DMS153 (cell line): ENCODE measurements around the gene CHD9.

ENCODE experiments used
- DNase-seq: peaks from one replicate; lab custom pipeline; 2025; lab: John Stamatoyannopoulos, UW

Gene CHD9

DNA sequence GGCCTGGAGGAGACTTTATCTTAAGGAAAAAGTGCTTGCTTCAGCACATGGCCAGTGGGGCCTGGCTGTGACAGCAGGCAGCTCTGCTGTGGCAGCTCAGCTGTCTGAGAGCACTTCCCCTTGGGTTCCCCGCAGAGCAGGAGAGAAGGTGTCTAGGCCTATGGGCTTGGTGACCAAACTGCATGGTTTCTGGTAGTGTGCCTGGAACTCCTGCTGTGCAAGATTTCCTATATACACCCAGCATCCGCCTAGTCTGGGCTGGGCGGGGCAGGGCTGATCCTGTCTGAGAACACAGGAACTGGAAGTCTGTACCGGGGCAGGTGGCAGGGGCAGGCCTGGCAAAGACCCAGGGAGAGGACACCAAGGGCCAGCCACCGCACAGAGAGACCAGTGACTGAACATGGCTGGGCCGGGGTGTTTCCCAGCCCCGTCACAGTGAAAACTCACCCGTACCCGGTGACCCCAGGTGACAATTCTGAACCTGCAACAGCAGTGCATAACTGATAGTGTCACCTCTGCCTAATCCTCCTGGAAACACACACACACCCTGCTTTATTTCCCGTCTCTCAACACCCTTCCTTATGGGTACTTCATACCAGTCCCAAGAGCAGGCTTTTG, 39.3 kb downstream of the CHD9 start:
- DNase-seq = peak; percentile 55

DNA sequence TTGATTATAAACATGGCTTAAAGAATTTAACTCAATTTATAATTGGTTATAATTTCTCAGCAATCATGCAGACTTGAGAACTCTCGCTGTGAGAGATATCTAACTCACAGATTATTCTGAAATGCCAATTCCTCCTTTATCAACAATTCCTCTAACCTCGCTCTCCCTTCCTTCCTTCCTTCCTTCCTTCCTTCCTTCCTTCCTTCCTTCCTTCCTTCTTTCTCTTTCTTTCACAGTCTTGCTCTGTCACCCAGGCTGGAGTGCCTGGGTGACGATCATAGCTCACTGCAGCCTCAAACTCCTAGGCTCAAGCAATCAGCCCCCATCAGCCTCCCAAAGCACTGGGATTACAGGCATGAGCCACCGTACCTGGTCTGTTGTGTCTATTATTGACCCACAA, 42.4 kb downstream of the CHD9 start:
- DNase-seq = no peak

DNA sequence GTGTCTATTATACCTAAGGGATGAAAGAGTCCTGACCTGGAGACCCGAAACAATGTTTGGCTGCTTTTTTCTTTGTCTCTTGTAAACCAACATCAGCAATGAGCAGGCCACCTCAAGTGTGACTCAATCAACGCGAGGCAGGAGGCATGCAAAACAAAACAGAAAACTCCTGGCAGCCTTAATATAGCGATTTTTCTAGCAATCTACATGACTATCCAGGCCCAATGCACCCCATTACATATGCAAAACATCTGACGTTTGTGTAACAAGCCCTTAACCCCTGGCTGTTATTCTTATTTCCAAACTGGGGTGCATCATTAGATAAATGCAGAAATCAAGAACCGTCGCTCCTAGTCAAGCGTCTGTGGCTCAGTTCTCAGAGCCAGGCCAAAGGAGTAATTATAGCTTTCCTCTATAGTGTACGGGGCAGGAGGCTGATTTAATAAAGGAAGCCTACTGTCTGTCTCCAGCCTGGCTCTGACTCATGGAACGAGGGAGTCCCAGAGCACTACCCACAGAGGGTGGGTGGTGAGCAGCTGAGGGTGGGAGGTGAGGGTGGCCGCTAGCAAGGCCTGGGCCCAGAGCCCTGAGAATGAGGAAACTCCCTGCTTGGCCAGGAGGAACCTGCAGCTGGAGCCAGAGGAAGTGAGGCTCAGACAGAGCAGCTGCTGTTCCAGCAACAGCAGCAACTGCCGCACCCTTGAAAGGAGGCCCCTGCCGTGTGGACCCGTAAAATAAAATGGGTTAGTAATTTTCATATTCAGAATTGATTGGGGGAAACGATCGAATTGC, 43.9 kb downstream of the CHD9 start:
- DNase-seq = peak; percentile 22

DNA sequence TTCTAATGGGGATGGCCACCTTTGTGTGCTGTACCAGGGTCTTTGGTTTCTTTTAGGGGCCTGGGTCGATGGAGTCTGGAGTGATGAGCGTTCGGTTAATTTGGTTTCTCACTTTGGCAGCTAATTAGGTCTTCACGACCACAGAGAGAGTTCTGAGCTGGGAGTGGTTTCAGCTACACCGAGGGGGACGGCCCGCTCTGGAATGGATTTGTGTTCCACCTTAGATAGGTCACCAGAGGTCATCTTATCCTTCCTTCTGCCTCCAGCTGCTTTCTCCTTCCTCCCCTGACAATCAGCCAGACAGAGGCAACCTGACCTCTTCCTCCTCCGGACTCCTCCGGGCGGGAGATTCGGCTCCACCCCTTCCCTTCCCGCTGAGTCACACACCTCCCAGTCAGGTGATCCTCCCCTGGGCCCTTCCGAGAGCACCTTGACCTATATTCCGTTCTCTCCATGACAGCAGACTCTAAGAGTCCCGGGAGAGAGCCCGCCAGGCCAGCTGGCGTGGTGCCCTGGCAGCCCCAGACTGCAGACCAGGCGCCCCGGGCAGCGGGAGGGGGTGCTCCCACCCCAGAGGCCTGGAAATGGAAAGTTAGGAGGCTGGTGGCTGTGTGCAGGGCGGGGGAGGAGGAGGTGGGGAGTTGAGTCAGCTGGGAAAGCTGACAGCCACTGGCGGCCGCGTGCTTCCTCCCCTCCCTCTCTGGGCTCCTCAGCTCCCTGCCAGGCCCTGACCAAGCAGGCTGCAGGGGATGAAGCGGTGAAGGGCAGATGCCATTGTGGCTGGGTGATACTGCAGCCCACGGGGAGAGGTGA, 44.7 kb downstream of the CHD9 start:
- DNase-seq = peak; percentile 88

DNA sequence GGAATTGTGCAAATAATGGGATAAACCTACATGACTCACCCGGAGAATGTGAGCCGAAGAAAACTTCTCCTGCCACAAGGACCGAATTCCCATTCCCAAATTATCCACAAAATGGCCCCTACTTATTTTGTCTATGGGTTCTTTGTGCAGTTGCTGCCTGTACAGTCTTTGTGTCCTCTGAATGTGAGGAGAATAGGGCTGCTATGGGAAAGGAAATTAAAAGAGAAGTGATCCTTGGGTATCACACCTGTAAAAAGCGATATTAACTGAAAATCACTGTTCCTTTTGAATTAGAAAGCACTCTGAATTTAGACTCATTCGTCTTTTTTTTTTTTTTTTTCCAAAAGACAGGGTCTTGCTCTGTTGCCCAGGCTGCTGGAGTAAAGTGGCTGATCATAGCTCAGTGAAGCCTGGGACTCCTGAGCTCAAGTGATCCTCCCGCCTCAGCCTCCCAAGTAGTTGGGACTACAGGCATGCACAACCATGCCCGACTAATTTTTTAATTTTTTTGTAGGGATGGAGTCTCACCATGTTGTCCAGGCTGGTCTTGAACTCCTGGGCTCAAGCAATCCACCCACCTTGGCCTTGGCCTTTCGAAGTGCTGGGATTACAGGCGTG, 45.4 kb downstream of the CHD9 start:
- DNase-seq = no peak

DNA sequence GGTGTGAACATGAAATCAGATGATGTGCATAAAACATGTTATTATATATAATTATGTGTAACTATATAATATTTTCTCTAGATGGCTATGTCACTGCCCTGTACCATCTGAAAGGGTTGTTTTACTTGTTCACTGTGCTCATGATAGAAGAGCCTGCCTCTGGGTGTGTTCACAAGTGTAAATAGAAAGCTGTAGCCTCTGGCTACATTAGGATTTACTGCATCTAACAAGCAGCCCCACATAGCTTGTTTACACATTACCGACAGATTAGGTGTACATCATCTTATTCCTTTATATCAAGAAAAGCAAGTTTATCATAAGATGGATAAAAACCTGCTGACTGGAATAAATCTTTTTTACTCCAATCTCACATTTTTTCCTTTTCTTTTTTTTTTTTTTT, 46.1 kb downstream of the CHD9 start:
- no peak for DNase-seq

DNA sequence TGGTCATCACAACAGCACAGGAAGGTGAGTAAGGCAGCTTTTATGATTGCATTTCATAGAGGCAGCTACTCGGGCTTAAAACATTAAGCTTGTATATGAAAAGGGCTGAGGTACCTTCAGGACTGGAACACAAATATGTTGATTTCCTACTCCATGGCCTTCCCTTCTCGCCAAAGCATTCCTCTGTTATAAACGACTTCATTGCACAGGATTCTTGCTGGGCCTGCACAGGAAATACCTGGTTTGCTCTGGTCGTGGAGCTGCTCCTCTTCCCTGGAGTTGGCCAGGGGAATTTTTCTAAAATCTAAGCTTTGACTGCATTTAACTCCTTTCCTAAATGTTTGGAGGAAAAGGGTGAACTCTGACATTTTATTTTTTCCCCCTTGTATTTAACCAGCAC, 49.0 kb downstream of the CHD9 start:
- DNase-seq = no peak

DNA sequence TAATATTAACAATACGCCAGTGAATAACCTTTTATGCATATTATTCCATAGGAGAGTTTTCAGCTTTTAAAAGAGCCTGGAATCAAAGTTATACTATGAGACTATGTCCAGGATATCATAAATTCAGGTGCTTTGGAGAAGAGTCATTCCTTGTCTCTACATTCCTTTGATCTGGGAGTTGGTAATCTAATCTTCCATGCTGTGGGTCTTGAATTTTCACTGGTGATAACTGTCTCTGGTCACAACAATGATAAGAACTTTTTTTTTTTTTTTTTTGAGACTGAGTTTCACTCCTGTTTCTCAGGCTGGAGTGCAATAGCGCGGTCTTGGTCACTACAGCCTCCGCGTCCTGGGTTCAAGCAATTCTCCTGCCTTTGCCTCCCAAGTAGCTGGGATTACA, 50.8 kb downstream of the CHD9 start:
- DNase-seq = no peak

DNA sequence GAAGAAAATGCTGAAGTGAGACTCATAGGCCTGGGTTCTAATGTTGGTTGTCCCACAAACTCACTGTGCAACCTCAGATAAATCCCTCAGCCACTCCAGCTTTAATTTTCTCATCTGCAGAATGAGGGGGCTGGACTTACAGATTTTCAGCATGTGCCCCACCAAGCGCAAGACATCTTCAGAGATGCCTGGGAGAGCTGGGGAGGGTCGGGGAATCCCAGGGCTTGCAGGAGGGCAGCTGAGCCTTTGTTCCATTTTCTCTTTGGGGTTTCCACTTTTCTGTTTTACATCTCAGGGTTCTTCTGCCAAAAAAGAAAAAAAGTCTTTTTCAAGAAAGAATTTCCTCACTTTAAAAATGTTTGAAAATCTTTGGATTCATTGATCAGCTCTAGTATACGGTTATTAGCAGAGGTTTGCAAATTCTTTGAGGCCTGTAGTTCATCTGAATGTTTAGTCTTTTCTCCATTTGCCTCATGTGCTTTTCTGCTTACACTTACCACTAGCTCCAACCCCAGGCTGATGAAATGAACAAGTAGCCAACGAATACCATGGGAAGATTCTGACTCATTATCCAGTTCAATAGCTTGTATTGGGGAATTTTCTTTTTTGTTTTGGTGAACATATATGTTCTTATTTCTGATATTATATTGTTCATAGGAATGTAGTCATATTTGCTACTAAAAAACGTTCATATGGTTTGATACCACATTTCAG, 56.4 kb downstream of the CHD9 start:
- no peak for DNase-seq

DNA sequence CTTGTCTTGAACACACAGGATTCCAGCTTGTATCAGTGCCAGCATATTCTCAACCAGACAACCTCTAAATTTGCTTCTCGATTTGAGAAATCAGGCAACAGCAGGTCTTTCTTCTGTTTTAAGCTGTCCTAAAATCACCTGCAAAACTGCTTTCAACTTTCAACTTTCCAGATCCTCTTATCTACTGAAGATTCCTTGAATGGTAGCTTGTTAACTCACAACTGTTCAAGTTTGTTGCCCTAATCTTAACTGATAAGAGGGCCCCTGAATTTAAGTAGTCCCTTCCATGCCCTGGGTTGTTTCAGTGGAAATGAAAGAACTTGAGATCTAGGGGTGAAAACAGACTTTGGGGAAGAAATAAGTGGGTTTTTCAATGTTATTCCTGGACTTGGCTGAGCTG, 57.2 kb downstream of the CHD9 start:
- DNase-seq = no peak

DNA sequence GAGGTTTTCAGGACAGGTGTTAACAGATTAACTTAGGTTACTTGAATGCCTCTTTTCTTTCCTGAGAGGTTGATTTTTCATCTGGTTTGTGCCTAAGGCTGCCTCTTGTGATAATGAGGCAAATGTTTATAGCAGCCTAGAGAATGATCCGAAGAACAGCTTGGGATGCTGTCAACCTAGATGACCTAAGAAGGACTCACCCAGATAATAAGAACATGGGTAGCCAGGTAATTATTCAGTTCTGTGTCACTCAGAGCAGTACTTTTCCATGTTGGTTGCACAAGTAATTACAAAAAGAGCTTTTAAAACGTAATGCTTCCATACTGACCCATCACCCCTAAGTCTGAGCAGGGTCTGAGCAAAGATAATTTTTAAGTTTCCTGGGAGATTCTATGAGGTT, 60.3 kb downstream of the CHD9 start:
- DNase-seq = no peak

DNA sequence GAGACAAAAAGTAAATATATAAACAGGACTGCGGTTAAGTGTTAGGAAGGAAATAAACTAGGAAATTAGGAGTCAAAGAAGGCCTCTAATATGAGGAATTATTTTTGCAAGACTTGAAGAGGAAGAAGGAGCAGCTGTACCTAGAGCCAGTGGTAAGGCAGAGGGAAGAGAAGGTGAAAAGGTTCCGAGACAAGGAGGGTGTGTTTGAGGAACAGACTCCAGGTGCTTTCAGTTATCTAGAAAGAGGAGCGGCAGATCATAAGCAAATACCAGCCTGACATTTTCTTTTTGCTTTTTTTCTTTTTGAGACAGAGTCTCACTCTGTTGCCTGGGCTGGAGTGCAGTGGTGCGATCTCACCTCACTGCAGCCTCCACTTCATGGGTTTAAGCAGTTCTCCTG, 61.0 kb downstream of the CHD9 start:
- DNase-seq = no peak

DNA sequence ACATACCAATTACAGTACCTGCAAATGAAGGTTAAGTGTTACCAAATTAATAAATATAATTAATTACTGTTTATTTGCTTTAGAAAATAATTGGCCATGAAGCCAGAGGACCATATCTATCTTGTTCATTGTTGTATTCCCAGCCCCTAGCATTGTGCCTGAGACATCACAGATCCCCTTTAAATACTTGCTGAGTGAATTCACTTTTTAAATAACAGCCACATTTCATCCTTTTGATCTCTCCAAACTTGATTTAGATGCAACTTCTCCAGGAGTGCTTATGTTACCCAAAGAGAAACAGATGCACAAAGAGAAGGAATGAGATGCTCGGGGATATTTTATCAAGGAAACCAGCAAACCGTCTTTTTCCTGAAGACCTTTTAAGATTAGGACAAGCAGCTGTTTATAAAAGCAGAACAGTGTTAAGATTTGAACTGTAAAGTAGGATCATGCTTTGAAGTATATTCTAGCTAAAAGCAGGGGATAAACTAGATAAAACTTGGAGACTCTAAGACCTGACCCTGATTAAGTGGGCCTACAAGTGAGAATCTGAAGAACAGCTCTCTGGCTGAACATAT, 66.3 kb downstream of the CHD9 start:
- no peak for DNase-seq

DNA sequence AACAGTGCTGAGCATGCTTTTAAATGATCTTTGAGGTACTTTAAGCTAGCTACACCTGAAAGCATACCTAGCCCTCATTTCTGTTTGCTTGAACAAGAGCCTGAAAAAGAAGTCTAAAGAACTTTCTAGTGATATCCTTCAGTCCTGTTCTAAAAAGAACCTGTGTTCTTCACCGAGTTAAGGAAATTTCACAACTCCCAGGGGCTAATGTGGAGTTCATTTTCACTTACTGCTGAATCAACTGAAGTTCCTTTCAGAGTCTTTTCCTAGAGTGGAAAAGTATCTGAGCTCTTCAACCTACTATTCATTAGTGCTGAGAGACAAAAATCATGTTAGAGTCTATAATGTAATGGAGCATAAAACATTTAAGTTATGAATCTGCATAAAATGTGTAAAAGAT, 66.9 kb downstream of the CHD9 start:
- no peak for DNase-seq

DNA sequence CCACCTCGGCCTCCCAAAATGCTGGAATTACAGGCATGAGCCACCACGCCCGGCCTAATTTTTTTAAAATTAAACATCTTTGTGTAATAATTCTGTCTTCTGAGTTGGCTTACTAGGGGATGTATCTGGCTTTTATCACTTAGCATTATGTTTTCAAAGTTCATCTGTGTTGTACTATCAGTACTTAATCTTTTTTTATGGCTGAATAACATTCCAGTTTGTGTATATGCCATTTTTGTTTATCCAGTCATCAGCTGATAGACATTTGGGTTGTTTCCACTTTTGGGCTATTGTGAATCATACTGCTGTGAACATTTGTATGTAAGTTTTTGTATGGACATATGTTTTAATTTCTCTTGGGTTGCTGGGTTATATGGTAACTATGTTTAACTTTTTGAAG, 69.0 kb downstream of the CHD9 start:
- DNase-seq = no peak

DNA sequence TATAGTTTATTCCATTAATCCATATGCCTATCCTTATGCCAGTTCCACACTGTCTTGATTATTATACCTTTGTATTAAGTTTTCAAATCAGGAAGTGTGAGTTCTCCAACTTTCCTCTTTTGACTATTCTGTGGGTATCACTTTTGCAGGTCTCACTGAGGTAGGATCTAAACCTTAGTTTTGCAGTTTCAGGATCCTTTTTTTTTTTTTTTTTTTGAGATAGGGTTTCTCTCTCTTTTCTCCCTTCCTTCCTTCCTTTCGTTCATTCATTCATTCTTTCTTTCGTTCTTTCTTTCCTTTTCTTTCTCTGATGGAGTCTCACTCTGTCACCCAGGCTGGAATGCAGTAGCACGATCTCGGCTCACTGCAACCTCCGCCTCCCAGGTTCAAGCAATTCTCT, 71.6 kb downstream of the CHD9 start:
- DNase-seq = no peak

DNA sequence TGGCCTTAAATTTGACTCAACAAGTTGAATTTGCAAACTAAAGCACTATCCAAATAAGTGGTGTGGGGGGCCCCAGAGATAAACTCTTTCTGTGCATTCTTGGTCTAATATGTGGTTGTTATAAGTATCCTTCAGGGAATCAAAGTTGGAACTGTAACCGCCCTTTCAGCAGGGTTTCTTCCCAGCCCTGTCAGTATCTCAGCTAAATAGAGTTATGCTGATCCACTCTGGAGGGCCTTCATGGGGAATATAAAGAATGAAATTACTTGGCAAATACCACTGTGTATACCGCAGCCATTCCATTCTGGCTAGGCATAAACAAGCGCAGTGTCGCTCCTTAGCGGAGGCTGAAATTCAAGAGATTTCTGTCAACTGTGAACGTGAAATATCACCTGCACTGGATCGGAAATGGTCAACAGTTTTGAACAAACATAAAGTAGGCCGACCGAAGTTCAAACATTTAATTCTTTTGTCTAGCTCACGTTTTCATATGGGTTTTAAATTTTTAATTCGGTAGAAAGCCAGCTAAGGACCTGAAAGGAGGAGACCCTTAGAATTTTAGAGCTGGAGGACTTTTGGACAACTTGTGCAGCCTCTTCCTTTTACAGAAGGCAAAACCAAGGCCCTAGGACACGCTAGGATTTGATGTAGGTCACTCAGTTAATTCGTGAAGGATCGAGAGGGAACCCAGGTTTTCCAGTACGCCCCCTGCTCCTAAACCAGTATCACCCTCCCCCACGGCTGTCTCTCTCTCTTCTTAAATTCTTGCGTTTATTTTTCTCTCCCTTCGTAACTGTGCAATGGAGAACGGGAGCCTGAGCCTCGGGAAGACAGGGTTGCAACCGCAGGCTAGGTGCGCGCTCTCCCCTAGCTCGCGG, 74.7 kb downstream of the CHD9 start:
- DNase-seq = no peak

DNA sequence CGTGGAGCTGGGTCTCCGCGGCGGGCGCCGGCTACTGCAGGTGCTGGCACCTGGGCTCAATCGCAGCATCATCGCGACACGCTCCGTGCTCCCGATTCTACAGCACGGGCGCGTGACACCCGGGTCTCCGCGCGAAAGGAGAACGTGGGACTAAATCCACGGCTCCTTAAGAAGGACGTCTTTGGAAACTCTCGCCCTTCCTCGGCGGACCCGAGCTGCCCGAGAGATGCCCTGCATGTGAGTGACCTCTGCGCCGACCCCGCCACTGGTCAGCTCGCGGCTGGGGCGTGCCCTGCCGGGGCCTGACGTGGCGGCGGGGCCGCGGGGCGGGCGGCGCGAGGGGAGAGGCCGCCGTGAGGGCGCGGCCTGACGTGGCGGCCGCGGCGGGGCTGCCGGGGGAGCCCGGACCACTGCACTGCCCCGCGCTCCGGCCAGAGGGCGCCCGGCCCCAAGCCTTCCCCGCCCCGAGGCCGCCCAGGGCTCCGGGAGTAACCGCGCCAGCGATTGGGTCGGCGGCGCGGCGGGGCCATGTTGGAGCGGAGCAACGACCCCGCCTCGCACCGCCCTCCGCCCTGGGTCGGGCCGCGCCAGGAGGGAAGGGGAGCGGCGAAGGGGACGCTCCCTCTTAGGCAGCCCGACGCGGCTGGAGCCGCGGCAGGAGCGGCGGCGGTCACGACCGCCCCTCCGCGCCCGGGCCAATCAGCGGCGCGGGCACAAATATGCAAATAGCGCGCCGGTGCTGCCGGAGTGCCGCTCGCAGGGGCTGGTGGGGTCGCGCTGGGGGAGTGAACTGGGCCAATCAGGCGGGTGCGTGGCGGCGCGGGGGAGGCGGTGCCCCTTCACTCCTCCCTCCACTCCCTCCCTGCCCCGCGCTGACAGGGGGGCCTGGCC, 75.6 kb downstream of the CHD9 start:
- DNase-seq = peak; percentile 74

DNA sequence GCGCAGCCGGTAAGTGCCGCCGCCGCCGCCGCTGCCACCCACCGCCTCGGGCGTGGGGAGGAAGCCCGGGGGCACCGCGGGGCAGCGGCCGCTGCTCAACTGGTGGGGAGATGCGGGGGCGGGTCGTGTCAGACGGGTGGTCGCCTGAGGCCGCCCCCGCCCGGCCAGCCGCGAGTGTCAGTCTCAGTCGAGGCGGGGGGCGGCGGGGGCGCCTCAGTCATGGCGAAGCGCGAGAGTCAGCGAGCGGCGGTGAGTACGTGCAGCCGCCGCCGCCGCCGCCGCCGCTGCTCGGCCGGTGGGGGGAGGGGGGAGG, 76.2 kb downstream of the CHD9 start:
- no peak for DNase-seq
